IMR-90 (cell line): ENCODE results near the gene CLTCL1. TPM values are rescaled to one million over a fixed set of nuclear protein-coding genes. Genes with fewer than 3 reads are reported as not detected.

ENCODE experiments used
- ATAC-seq: fragments of 200-7000 bp; cut with Tn5 transposase; 2 replicates; pipeline ENCODE4 v1.9.1; 2020; ENCODE audit warnings: low read depth, mild to moderate bottlenecking, moderate library complexity
- BruUV-seq: library from RNA; stranded (reverse); fragments of 400-500 nt; replicated peaks from 2 replicates; lab custom pipeline; 2021; lab: Mats Ljungman, UMichigan
- CTCF ChIA-PET: fragments of 300-600 bp; formaldehyde crosslinking; extraction: SDS; loops from one replicate; lab custom pipeline; 2021; ENCODE audit warnings: antibody characterized with exemption; lab: Yijun Ruan, JAX
- POLR2A ChIA-PET: fragments of 300-600 bp; sonication (Branson Sonifier 250); formaldehyde crosslinking; loops from one replicate; lab custom pipeline; 2022; ENCODE audit warnings: antibody characterized with exemption; ENCODE audit not compliant: unreplicated experiment; lab: Charles Lee
- DNase-seq: peaks from one replicate; pipeline ENCODE4 v3.0.0; 2013
- H2AFZ ChIP-seq: replicated peaks from 2 replicates; pipeline ENCODE3; 2013; ENCODE audit warnings: low read length, mild to moderate bottlenecking; ENCODE audit not compliant: poor library complexity
- H2AK5ac ChIP-seq: 2 replicates; pipeline ENCODE4 v1.6.1; 2013; ENCODE audit warnings: low read depth, low read length, inconsistent platforms
- H2AK9ac ChIP-seq: replicated peaks from 2 replicates; pipeline ENCODE3; 2013; ENCODE audit warnings: mild to moderate bottlenecking, low read depth, low read length, moderate library complexity; ENCODE audit not compliant: poor library complexity
- H2BK120ac ChIP-seq: 2 replicates; pipeline ENCODE4 v1.6.1; 2013; ENCODE audit warnings: low read depth, low read length, inconsistent platforms
- H2BK15ac ChIP-seq: 3 replicates; pipeline ENCODE4 v1.6.1; 2013; ENCODE audit warnings: low read depth, low read length, inconsistent platforms
- H2BK20ac ChIP-seq: 2 replicates; pipeline ENCODE4 v1.6.1; 2013; ENCODE audit warnings: low read depth, mild to moderate bottlenecking, inconsistent platforms, low read length, moderate library complexity
- H2BK5ac ChIP-seq: 2 replicates; pipeline ENCODE4 v1.6.1; 2013; ENCODE audit warnings: mild to moderate bottlenecking, low read depth, low read length, inconsistent platforms; ENCODE audit not compliant: poor library complexity, severe bottlenecking
- H3K14ac ChIP-seq: replicated peaks from 2 replicates; pipeline ENCODE4 v1.6.1; 2013; ENCODE audit warnings: low read depth, low read length, inconsistent platforms
- H3K18ac ChIP-seq: 2 replicates; pipeline ENCODE4 v1.6.1; 2013; ENCODE audit warnings: low read depth, low read length, control low read depth
- H3K23ac ChIP-seq: 2 replicates; pipeline ENCODE4 v1.6.1; 2013; ENCODE audit warnings: low read depth, low read length, inconsistent platforms
- H3K27ac ChIP-seq: 2 replicates; pipeline ENCODE4 v1.5.1; 2013; ENCODE audit warnings: mild to moderate bottlenecking, control low read depth, low read length; ENCODE audit not compliant: insufficient read depth
- H3K27me3 ChIP-seq: 2 replicates; pipeline ENCODE4 v1.6.1; 2013; ENCODE audit warnings: low read length; ENCODE audit not compliant: control insufficient read depth, insufficient read depth
- H3K36me3 ChIP-seq: 2 replicates; pipeline ENCODE4 v1.6.1; 2013; ENCODE audit warnings: low read length, mixed read lengths; ENCODE audit not compliant: control insufficient read depth, insufficient read depth
- H3K4ac ChIP-seq: 2 replicates; pipeline ENCODE4 v1.6.1; 2013; ENCODE audit warnings: low read depth, low read length, inconsistent platforms
- H3K4me1 ChIP-seq: 2 replicates; pipeline ENCODE4 v1.6.1; 2013; ENCODE audit warnings: low read length, mixed read lengths; ENCODE audit not compliant: control insufficient read depth, insufficient read depth
- H3K4me2 ChIP-seq: 2 replicates; pipeline ENCODE4 v1.6.1; 2013; ENCODE audit warnings: low read depth, mild to moderate bottlenecking, control low read depth, low read length, moderate library complexity
- H3K4me3 ChIP-seq: 2 replicates; pipeline ENCODE4 v1.5.1; 2013; ENCODE audit warnings: low read depth, mild to moderate bottlenecking, control low read depth, low read length, moderate library complexity; ENCODE audit not compliant: insufficient read depth
- H3K56ac ChIP-seq: 2 replicates; pipeline ENCODE4 v1.6.1; 2013; ENCODE audit warnings: low read length, inconsistent platforms; ENCODE audit not compliant: insufficient read depth; ENCODE audit errors: extremely low read depth
- H3K79me1 ChIP-seq, 2 experiments: 2 replicates each; pipeline ENCODE4 v1.6.1; 2013; ENCODE audit warnings: low read length in 2 of 2, inconsistent platforms in 1 of 2, low read depth in 1 of 2
- H3K9ac ChIP-seq: 2 replicates; pipeline ENCODE4 v1.6.1; 2013; ENCODE audit warnings: low read depth, low read length, control low read depth
- H3K9me1 ChIP-seq: 2 replicates; pipeline ENCODE4 v1.6.1; 2013; ENCODE audit warnings: low read length, inconsistent platforms; ENCODE audit not compliant: insufficient read depth
- H3K9me3 ChIP-seq: 2 replicates; pipeline ENCODE4 v1.6.1; 2013; ENCODE audit warnings: low read length; ENCODE audit not compliant: control insufficient read depth, insufficient read depth
- H4K20me1 ChIP-seq: 2 replicates; pipeline ENCODE4 v1.6.1; 2013; ENCODE audit warnings: low read length, inconsistent platforms; ENCODE audit not compliant: insufficient read depth
- H4K5ac ChIP-seq: 2 replicates; pipeline ENCODE4 v1.6.1; 2013; ENCODE audit warnings: mild to moderate bottlenecking, low read depth, low read length, control low read depth
- H4K8ac ChIP-seq, 2 experiments: 2 replicates each; pipeline ENCODE4 v1.6.1; 2013; ENCODE audit warnings: low read depth in 2 of 2, low read length in 2 of 2, control low read depth in 1 of 2, inconsistent platforms in 1 of 2
- H4K91ac ChIP-seq: 2 replicates; pipeline ENCODE4 v1.6.1; 2013; ENCODE audit warnings: low read depth, low read length, inconsistent platforms; ENCODE audit not compliant: insufficient read depth
- BHLHE40 ChIP-seq: fragments of 150-350 bp; IDR thresholded peaks from 2 replicates; pipeline ENCODE4 v1.6.1; 2016; ENCODE audit warnings: mild to moderate bottlenecking, low read depth, low read length
- CHD1 ChIP-seq: IDR thresholded peaks from 2 replicates; pipeline ENCODE4 v1.6.1; 2012; ENCODE audit warnings: low read depth, low read length, improper control_type of control experiment
- NFE2L2 ChIP-seq: fragments of 150-350 bp; IDR thresholded peaks from 2 replicates; pipeline ENCODE4 v1.6.1; 2016; ENCODE audit warnings: low read depth, mild to moderate bottlenecking, low read length
- POLR2A ChIP-seq: IDR thresholded peaks from 2 replicates; pipeline ENCODE4 v1.6.1; 2012; ENCODE audit warnings: mild to moderate bottlenecking, low read depth, low read length
- RAD21 ChIP-seq: IDR thresholded peaks from 2 replicates; pipeline ENCODE4 v1.6.1; 2012; ENCODE audit warnings: low read length, improper control_type of control experiment
- SMC3 ChIP-seq: fragments of 150-350 bp; IDR thresholded peaks from 2 replicates; pipeline ENCODE4 v1.6.1; 2016; ENCODE audit warnings: low read depth, mild to moderate bottlenecking, antibody characterized with exemption, low read length, moderate library complexity
- WGBS, 2 experiments: methylation state at CpG; one replicate each; pipeline versions ENCODE4 v1.1.5 to v1.1.7; 2013; ENCODE audit warnings: missing lambda C conversion rate in 2 of 2; ENCODE audit not compliant: insufficient read length in 1 of 2; ENCODE audit errors: extremely low coverage in 2 of 2; 5-methylcytosine and 5-hydroxymethylcytosine counted together
- dilution Hi-C: fragments of 300-500 bp; cut with HindIII; formaldehyde crosslinking; loops from one replicate; pipeline ENCODE4 v1.14.3; 2018; ENCODE audit warnings: low sequenced_read_pairs; ENCODE audit not compliant: unreplicated experiment
- in situ Hi-C: fragments of 300-500 bp; cut with MboI; formaldehyde crosslinking; loops from 3 replicates; pipeline ENCODE4 v1.14.3; 2019; ENCODE audit warnings: low sequenced_read_pairs, inconsistent platforms, mixed read lengths
- intact Hi-C: fragments of 100-400 bp; cut with micrococcal nuclease; formaldehyde crosslinking; loops from 2 replicates; pipeline ENCODE4 v1.10.0; 2022
- microRNA-seq, 2 experiments: library from miRNA; stranded (forward) in 1 of 2; unstranded in 1 of 2; fragments of 10-50 nt in 1 of 2; fragments of <30 nt in 1 of 2; gene quantifications in 1 of 2; microRNA quantifications in 1 of 2; one replicate each; pipeline versions ENCODE3 to v1.1.0; 2013 to 2020; ENCODE audit not compliant: insufficient read depth in 1 of 2, insufficient read length in 1 of 2, unreplicated experiment in 1 of 2
- polyA plus RNA-seq, 3 experiments: library from polyadenylated mRNA; depleted of rRNA; stranded (reverse); fragments of >200 nt; gene quantifications; 2 replicates each; pipeline ENCODE4 v1.2.3, GENCODE V29; 2012; ENCODE audit warnings: low replicate concordance in 1 of 3
- small RNA-seq, 5 experiments: library from RNA; depleted of rRNA; stranded (forward); fragments of <200 nt; gene quantifications; one replicate each; pipeline ENCODE3, GENCODE V24; 2012
- total RNA-seq: library from RNA; depleted of rRNA; stranded (reverse); fragments of >200 nt; gene quantifications from 2 replicates; pipeline ENCODE4 v1.2.3, GENCODE V29; 2012; rRNA removed
- TF ChIP-seq, protein P1 (sequence below): conservative IDR thresholded peaks from 2 replicates; pipeline ENCODE4 v1.5.1; 2012; ENCODE audit warnings: mild to moderate bottlenecking, low read depth, low read length, improper control_type of control experiment
- TF ChIP-seq, protein P2 (sequence below): fragments of 150-350 bp; IDR thresholded peaks from 2 replicates; pipeline ENCODE4 v1.6.1; 2017; ENCODE audit warnings: mild to moderate bottlenecking, antibody characterized with exemption, low read length, low read depth

Gene CLTCL1
- total and polyA plus RNA-seq, 2 of the 4 experiments (the other 2 are of a cell fraction) = 6.2 to 8.1 TPM

- DNase-seq = no peak
- BruUV-seq = no TSS peak
- dilution Hi-C loops = no loop called here
- H4K8ac ChIP-seq = no peak overlapping the region
- ChIA-PET CTCF (no interaction called here), POLR2A (no interaction called here)
- H3K18ac ChIP-seq = no peak overlapping the region
- H3K36me3 ChIP-seq = peaks cover 31% of the 10 kb centered on the region
- 83% methylated on average over 1 of the region's 8 CpGs; no CpG with 5 or more reads in 1 of the 2 experiments for WGBS, 2 experiments
- no peak overlapping the region for H2BK120ac ChIP-seq
- no peak overlapping the region for H3K4ac ChIP-seq
- H2AK9ac ChIP-seq = no peak overlapping the region
- no peak overlapping the region for H3K23ac ChIP-seq
- H4K5ac ChIP-seq = no peak overlapping the region
- no peak overlapping the region for H3K27ac ChIP-seq
- no peak overlapping the region for H3K14ac ChIP-seq
- H3K4me1 ChIP-seq = no peaks in the 10 kb centered on the region
- ATAC-seq = no peak
- no peaks in the 10 kb centered on the region for H3K9me3 ChIP-seq
- no peak overlapping the region for H2BK15ac ChIP-seq
- no peaks in the 10 kb centered on the region for H3K79me1 ChIP-seq
- no peak overlapping the region for H2AFZ ChIP-seq
- no peak overlapping the region for H2AK5ac ChIP-seq
- H4K20me1 ChIP-seq = no peaks in the 10 kb centered on the region
- H3K56ac ChIP-seq = no peak overlapping the region
- H3K9ac ChIP-seq = no peak overlapping the region
- H3K27me3 ChIP-seq = no peaks in the 10 kb centered on the region
- TF ChIP-seq RAD21 (no peak), SMC3 (no peak), CHD1 (no peak), POLR2A (no peak), NFE2L2 (no peak), BHLHE40 (no peak)
- TF ChIP-seq, protein P1, sequence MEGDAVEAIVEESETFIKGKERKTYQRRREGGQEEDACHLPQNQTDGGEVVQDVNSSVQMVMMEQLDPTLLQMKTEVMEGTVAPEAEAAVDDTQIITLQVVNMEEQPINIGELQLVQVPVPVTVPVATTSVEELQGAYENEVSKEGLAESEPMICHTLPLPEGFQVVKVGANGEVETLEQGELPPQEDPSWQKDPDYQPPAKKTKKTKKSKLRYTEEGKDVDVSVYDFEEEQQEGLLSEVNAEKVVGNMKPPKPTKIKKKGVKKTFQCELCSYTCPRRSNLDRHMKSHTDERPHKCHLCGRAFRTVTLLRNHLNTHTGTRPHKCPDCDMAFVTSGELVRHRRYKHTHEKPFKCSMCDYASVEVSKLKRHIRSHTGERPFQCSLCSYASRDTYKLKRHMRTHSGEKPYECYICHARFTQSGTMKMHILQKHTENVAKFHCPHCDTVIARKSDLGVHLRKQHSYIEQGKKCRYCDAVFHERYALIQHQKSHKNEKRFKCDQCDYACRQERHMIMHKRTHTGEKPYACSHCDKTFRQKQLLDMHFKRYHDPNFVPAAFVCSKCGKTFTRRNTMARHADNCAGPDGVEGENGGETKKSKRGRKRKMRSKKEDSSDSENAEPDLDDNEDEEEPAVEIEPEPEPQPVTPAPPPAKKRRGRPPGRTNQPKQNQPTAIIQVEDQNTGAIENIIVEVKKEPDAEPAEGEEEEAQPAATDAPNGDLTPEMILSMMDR = no peak
- TF ChIP-seq, protein P2, sequence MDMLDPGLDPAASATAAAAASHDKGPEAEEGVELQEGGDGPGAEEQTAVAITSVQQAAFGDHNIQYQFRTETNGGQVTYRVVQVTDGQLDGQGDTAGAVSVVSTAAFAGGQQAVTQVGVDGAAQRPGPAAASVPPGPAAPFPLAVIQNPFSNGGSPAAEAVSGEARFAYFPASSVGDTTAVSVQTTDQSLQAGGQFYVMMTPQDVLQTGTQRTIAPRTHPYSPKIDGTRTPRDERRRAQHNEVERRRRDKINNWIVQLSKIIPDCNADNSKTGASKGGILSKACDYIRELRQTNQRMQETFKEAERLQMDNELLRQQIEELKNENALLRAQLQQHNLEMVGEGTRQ = no peak
- intact Hi-C loops = no loop called here
- no peak overlapping the region for H4K91ac ChIP-seq
- no peak overlapping the region for H2BK20ac ChIP-seq
- H3K4me2 ChIP-seq = no peak overlapping the region
- H2BK5ac ChIP-seq = no peak overlapping the region
- H3K9me1 ChIP-seq = peaks cover 3% of the 10 kb centered on the region; the same call in 1 of the 2 replicates
- in situ Hi-C loops = no loop called here
- no peak overlapping the region for H3K4me3 ChIP-seq
These were observed 161.6 kb downstream of the CLTCL1 start for GRCh38 chr22:19129871-19130270.

Small RNAs within 50 kb of the gene (microRNA-seq; reads per million reads assigned to microRNA genes)
- gene AC000081.1 (ENCODE audit: insufficient read depth, insufficient read length) (not detected), gene RF00398 (ENCODE audit: insufficient read depth, insufficient read length) (not detected)

Small RNAs within 50 kb of the gene (small RNA-seq; reads per million reads assigned to genes)
- 0 reads per million in 5 experiments for gene AC000081.1
- gene RF00398 = 0 reads per million in 5 experiments

Other genes starting within 250 kb of the CLTCL1 start
- gene DGCR2, start 169.3 kb downstream of the CLTCL1 start, total RNA-seq = 17.2 and 18.6 TPM in 2 replicates
- gene DGCR2, start 169.3 kb downstream of the CLTCL1 start, polyA plus RNA-seq (2012; rRNA removed) = 33.5 and 35.4 TPM in 2 replicates
- gene TSSK2, start 160.4 kb downstream of the CLTCL1 start, total RNA-seq = not detected in 2 replicates
- gene TSSK2, start 160.4 kb downstream of the CLTCL1 start, polyA plus RNA-seq (2012; rRNA removed) = not detected in 2 replicates
- 13.4 and 16.7 TPM in 2 replicates for gene ESS2, start 147.1 kb downstream of the CLTCL1 start, total RNA-seq
- gene ESS2, start 147.1 kb downstream of the CLTCL1 start, polyA plus RNA-seq (2012; rRNA removed) = 17.3 and 18.3 TPM in 2 replicates
- not detected in 2 replicates for gene GSC2, start 141.4 kb downstream of the CLTCL1 start, total RNA-seq
- gene GSC2, start 141.4 kb downstream of the CLTCL1 start, polyA plus RNA-seq (2012; rRNA removed) = not detected in 2 replicates
- gene SLC25A1, start 113.0 kb downstream of the CLTCL1 start, total RNA-seq = 41.0 and 46.1 TPM in 2 replicates
- 56.5 and 58.5 TPM in 2 replicates for gene SLC25A1, start 113.0 kb downstream of the CLTCL1 start, polyA plus RNA-seq (2012; rRNA removed)
- gene HIRA, start 140.0 kb upstream of the CLTCL1 start, total RNA-seq = 13.9 and 14.5 TPM in 2 replicates
- 22.6 and 24.2 TPM in 2 replicates for gene HIRA, start 140.0 kb upstream of the CLTCL1 start, polyA plus RNA-seq (2012; rRNA removed)
- 37.5 and 48.9 TPM in 2 replicates for gene MRPL40, start 140.8 kb upstream of the CLTCL1 start, total RNA-seq
- 36.7 and 38.0 TPM in 2 replicates for gene MRPL40, start 140.8 kb upstream of the CLTCL1 start, polyA plus RNA-seq (2012; rRNA removed)
- gene C22orf39, start 156.0 kb upstream of the CLTCL1 start, total RNA-seq = 8.2 and 9.2 TPM in 2 replicates
- 8.9 and 10.2 TPM in 2 replicates for gene C22orf39, start 156.0 kb upstream of the CLTCL1 start, polyA plus RNA-seq (2012; rRNA removed)
- 138 and 152 TPM in 2 replicates for gene UFD1, start 187.5 kb upstream of the CLTCL1 start, total RNA-seq
- gene UFD1, start 187.5 kb upstream of the CLTCL1 start, polyA plus RNA-seq (2012; rRNA removed) = 149 and 153 TPM in 2 replicates
- 37.5 and 44.6 TPM in 2 replicates for gene CDC45, start 188.2 kb upstream of the CLTCL1 start, total RNA-seq
- gene CDC45, start 188.2 kb upstream of the CLTCL1 start, polyA plus RNA-seq (2012; rRNA removed) = 20.0 and 22.7 TPM in 2 replicates
- under 0.01 and 0.18 TPM in 2 replicates for gene CLDN5, start 232.7 kb upstream of the CLTCL1 start, total RNA-seq
- 0.17 and 0.21 TPM in 2 replicates for gene CLDN5, start 232.7 kb upstream of the CLTCL1 start, polyA plus RNA-seq (2012; rRNA removed)